Tibial nerve (tissue), 4 donors: ENCODE measurements around the gene FBXL3. TPM values are rescaled to one million over a fixed set of nuclear protein-coding genes. Genes with fewer than 3 reads are reported as not detected.

Experiments
- DNase-seq, 2 donors: peaks; one replicate each; pipeline ENCODE4 v3.0.0-alpha.2; 2019; ENCODE audit warnings: low spot score in 2 of 2
- H3K27ac ChIP-seq, 4 donors: fragments of 200-600 bp; sonication (generic) in 3 of 4; one replicate each; pipeline ENCODE4 v1.5.1; 2017 to 2019; ENCODE audit warnings: mild to moderate bottlenecking in 1 of 4
- H3K27me3 ChIP-seq, 2 donors: fragments of 200-600 bp; sonication (generic) in 1 of 2; one replicate each; pipeline versions ENCODE4 v1.5.1 to v1.6.0; 2017 to 2019
- H3K36me3 ChIP-seq, 3 donors: fragments of 200-600 bp; sonication (generic); one replicate each; pipeline ENCODE4 v1.5.1; 2018 to 2019
- H3K4me1 ChIP-seq, 4 donors: fragments of 200-600 bp; sonication (generic) in 3 of 4; one replicate each; pipeline ENCODE4 v1.5.1; 2017 to 2019
- H3K4me3 ChIP-seq, 4 donors: fragments of 200-600 bp; sonication (generic) in 3 of 4; one replicate each; pipeline ENCODE4 v1.5.1; 2017 to 2019; ENCODE audit warnings: mild to moderate bottlenecking in 1 of 4, moderate library complexity in 1 of 4
- H3K9me3 ChIP-seq, 4 donors: fragments of 200-600 bp; sonication (generic) in 3 of 4; one replicate each; pipeline ENCODE4 v1.5.1; 2017 to 2019
- CTCF ChIP-seq, 5 experiments: fragments of 200-600 bp in 3 of 5; fragments of 450-650 bp in 2 of 5; sonication (generic) in 3 of 5; IDR thresholded peaks; one replicate each; pipeline ENCODE4 v1.5.1; 2016 to 2019; ENCODE audit warnings: antibody characterized with exemption in 5 of 5, mild to moderate bottlenecking in 3 of 5, moderate library complexity in 2 of 5
- EP300 ChIP-seq, 2 donors: sonication (generic); formaldehyde crosslinking; IDR thresholded peaks; one replicate each; pipeline ENCODE4 v1.6.1; 2017; ENCODE audit warnings: antibody characterized with exemption in 2 of 2, mild to moderate bottlenecking in 1 of 2
- POLR2A ChIP-seq, 2 donors: fragments of 450-650 bp; IDR thresholded peaks; one replicate each; pipeline ENCODE4 v1.6.1; 2017; ENCODE audit warnings: antibody characterized with exemption in 2 of 2, mild to moderate bottlenecking in 2 of 2, moderate library complexity in 2 of 2
- WGBS, 2 donors: methylation state at CpG; one replicate each; pipeline ENCODE4 v1.1.5; 2018; 5-methylcytosine and 5-hydroxymethylcytosine counted together
- total RNA-seq, 4 donors: library from RNA; depleted of rRNA; stranded (reverse); fragments of >200 nt; gene quantifications; one replicate each; pipeline ENCODE4 v1.1.0, GENCODE V29; 2016

FBXL3 gene
- total RNA-seq, 4 donors from 2014 or later = 156 to 223 (median 175) TPM

DNA sequence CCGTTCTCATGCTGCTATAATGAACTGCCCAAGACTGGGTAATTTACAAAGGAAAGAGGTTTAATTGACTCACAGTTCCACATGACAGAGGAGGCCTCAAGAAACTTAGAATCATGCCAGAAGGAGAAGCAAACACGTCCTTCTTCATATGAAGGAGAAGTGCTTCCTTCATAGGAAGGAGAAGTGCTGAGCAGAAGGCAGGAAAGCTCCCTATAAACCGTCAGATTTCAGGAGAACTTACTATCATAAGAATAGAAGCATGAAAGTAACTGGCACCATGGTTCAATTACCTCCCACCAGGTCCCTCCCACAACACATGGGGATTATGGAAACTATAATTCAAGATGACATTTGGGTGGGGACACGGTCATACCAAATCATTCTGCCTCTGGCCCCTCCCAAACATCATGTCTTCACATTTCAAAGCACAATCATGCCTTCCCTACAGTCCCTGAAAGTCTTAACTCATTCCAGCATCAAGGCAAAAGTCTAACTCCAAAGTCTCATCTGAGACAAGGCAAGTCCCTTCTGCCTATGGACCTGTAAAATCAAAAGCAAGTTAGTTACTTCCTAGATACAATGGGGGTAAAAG lies 68.0 kb downstream of the FBXL3 start:
- no peak overlapping the region for H3K4me3 ChIP-seq
- no peaks in the 10 kb centered on the region for H3K4me1 ChIP-seq
- DNase-seq = no peak
- H3K36me3 ChIP-seq = peaks cover 0 to 5% (median 0%) of the 10 kb centered on the region in 3 donors
- H3K27ac ChIP-seq = no peak overlapping the region
- H3K27me3 ChIP-seq = no peaks in the 10 kb centered on the region
- H3K9me3 ChIP-seq = peaks cover 0 to 18% (median 0%) of the 10 kb centered on the region in 4 donors
- TF ChIP-seq POLR2A (IDR thresholded peaks at IDR 0.05) = no peak
- no peak for TF ChIP-seq CTCF (IDR thresholded peaks at IDR 0.05)
- no peak for TF ChIP-seq EP300 (IDR thresholded peaks at IDR 0.05)
- WGBS, 2 donors = 80 to 82% methylated on average over 4 of the region's 4 CpGs

DNA sequence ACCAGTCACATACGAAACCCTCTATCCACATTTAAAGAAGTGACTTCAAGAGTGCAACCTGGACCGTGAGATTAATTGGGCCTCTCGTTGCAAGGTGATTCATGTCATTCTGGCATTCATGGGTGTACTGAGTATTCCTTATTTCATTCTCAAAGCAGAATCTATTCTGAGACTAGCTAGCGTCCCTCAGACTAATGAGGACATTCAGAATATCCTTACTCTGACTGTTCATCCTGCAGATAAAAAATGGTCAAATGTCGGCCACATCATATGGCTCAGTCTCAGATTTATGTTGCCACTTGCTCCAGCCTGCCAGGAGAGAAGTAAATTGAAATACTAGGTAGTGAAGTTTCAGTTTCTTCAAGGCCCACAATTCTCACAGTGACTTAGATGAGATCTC lies 71.3 kb downstream of the FBXL3 start:
- H3K27ac ChIP-seq = no peak overlapping the region
- H3K4me3 ChIP-seq = no peak overlapping the region
- WGBS, 2 donors = 83 to 88% methylated on average over 5 of the region's 5 CpGs
- no peak for DNase-seq
- no peak for TF ChIP-seq CTCF (IDR thresholded peaks at IDR 0.05)
- no peak for TF ChIP-seq POLR2A (IDR thresholded peaks at IDR 0.05)
- no peak for TF ChIP-seq EP300 (IDR thresholded peaks at IDR 0.05)
- H3K4me1 ChIP-seq = no peaks in the 10 kb centered on the region
- peaks cover 0 to 5% (median 0%) of the 10 kb centered on the region in 3 donors for H3K36me3 ChIP-seq
- H3K9me3 ChIP-seq = peaks cover 0 to 13% (median 0%) of the 10 kb centered on the region in 4 donors
- no peaks in the 10 kb centered on the region for H3K27me3 ChIP-seq

Other genes with a start within 250 kb of the FBXL3 start
- gene KCTD12, start 140.8 kb downstream of the FBXL3 start, total RNA-seq = 100 to 1,000 TPM; 126 to 217 (median 159) TPM
- gene ACOD1, start 78.6 kb downstream of the FBXL3 start, total RNA-seq = not detected
- gene CLN5, start 35.1 kb downstream of the FBXL3 start, total RNA-seq = 10 to 100 TPM; 28.8 to 47.3 (median 35.1) TPM